T follicular helper cell (primary cell): ENCODE data around the gene SAMM50.

Experiments
- DNase-seq: peaks from one replicate; pipeline ENCODE4 v3.0.0-alpha.2; 2020; ENCODE audit warnings: low read depth

Gene SAMM50

GRCh38 chr22:43945632-43946383, 9.4 kb upstream of the SAMM50 start:
- peak; percentile 37 for DNase-seq

- no peak for DNase-seq
These were observed 8.9 kb upstream of the SAMM50 start for GRCh38 chr22:43946384-43946667.

- no peak for DNase-seq
These were observed 6.3 kb upstream of the SAMM50 start for GRCh38 chr22:43948836-43949406.

GRCh38 chr22:43951391-43951790, 3.9 kb upstream of the SAMM50 start:
- DNase-seq: no peak

GRCh38 chr22:43951966-43952365, 3.3 kb upstream of the SAMM50 start:
- no peak for DNase-seq

- no peak for DNase-seq
These were observed 1.1 kb upstream of the SAMM50 start for GRCh38 chr22:43953988-43954785.

- no peak for DNase-seq
These were observed 891 bp downstream of the SAMM50 start for GRCh38 chr22:43955883-43956782.

GRCh38 chr22:43956805-43957463, 1.7 kb downstream of the SAMM50 start:
- DNase-seq: no peak

- no peak for DNase-seq
These were observed 2.6 kb downstream of the SAMM50 start for GRCh38 chr22:43957871-43958270.

- DNase-seq: no peak
These were observed 9.1 kb downstream of the SAMM50 start for GRCh38 chr22:43964314-43964857.

GRCh38 chr22:43967069-43967468, 11.8 kb downstream of the SAMM50 start:
- DNase-seq: no peak

- DNase-seq: no peak
These were observed 13.4 kb downstream of the SAMM50 start for GRCh38 chr22:43968614-43969013.

GRCh38 chr22:43969021-43969878, 14.0 kb downstream of the SAMM50 start:
- DNase-seq: no peak

GRCh38 chr22:43969989-43970755, 14.9 kb downstream of the SAMM50 start:
- DNase-seq: no peak

GRCh38 chr22:43971112-43971511, 15.9 kb downstream of the SAMM50 start:
- no peak for DNase-seq

- no peak for DNase-seq
These were observed 17.8 kb downstream of the SAMM50 start for GRCh38 chr22:43972931-43973462.

GRCh38 chr22:43974028-43974545, 18.8 kb downstream of the SAMM50 start:
- no peak for DNase-seq

GRCh38 chr22:43975041-43975440, 19.8 kb downstream of the SAMM50 start:
- DNase-seq: no peak
